Transverse colon (tissue), 4 donors: Measurements from ENCODE around the gene TUBA8. TPM values are rescaled to one million over a fixed set of nuclear protein-coding genes. Genes with fewer than 3 reads are reported as not detected.

Experiments used
- DNase-seq: peaks from one replicate; pipeline ENCODE4 v3.0.0-alpha.2; 2019
- H3K27ac ChIP-seq, 4 donors: fragments of 200-600 bp; sonication (generic); 2 replicates each; pipeline ENCODE4 v1.5.1; 2016 to 2018; ENCODE audit warnings: inconsistent platforms in 4 of 4
- H3K27me3 ChIP-seq: fragments of 200-600 bp; sonication (generic); 2 replicates; pipeline ENCODE4 v1.5.1; 2017; ENCODE audit warnings: inconsistent platforms
- H3K36me3 ChIP-seq, 4 donors: fragments of 200-600 bp; sonication (generic); 2 replicates each; pipeline ENCODE4 v1.5.1; 2017 to 2019; ENCODE audit warnings: inconsistent platforms in 4 of 4
- H3K4me1 ChIP-seq, 4 donors: fragments of 200-600 bp; sonication (generic); 2 replicates each; pipeline ENCODE4 v1.5.1; 2017 to 2020; ENCODE audit warnings: inconsistent platforms in 4 of 4
- H3K4me3 ChIP-seq, 4 donors: fragments of 200-600 bp; sonication (generic); 1 replicate in 1 of 4; 2 replicates in 3 of 4; pipeline versions ENCODE4 v1.5.1 to v1.6.1; 2017 to 2019; ENCODE audit warnings: inconsistent platforms in 4 of 4
- H3K9me3 ChIP-seq, 2 donors: fragments of 200-600 bp; sonication (generic); 2 replicates each; pipeline ENCODE4 v1.5.1; 2017 to 2019; ENCODE audit warnings: inconsistent platforms in 2 of 2
- CTCF ChIP-seq, 5 experiments: fragments of 200-600 bp in 3 of 5; fragments of 450-650 bp in 2 of 5; sonication (generic) in 3 of 5; IDR thresholded peaks; 1 replicate in 2 of 5; 2 replicates in 3 of 5; pipeline ENCODE4 v1.5.1; 2016 to 2017; ENCODE audit warnings: antibody characterized with exemption in 5 of 5, inconsistent platforms in 3 of 5, mild to moderate bottlenecking in 2 of 5, moderate library complexity in 1 of 5
- EP300 ChIP-seq: sonication (generic); formaldehyde crosslinking; IDR thresholded peaks from one replicate; pipeline ENCODE4 v1.6.1; 2017; ENCODE audit warnings: antibody characterized with exemption, low read depth
- POLR2A ChIP-seq: fragments of 450-650 bp; IDR thresholded peaks from one replicate; pipeline ENCODE4 v1.6.1; 2016; ENCODE audit warnings: antibody characterized with exemption, mild to moderate bottlenecking, moderate library complexity
- POLR2AphosphoS5 ChIP-seq, 3 donors: sonication (generic); formaldehyde crosslinking; IDR thresholded peaks; one replicate each; pipeline ENCODE4 v1.6.1; 2016; ENCODE audit warnings: antibody characterized with exemption in 3 of 3
- WGBS, 2 donors: methylation state at CpG; one replicate each; pipeline ENCODE4 v1.1.5; 2018; ENCODE audit warnings: low coverage in 1 of 2; 5-methylcytosine and 5-hydroxymethylcytosine counted together
- in situ Hi-C, 4 donors: fragments of 200-750 bp; cut with MboI; loops; one replicate each; pipeline versions ENCODE4 v1.15.0 to v1.15.1; 2017; ENCODE audit warnings: low sequenced_read_pairs in 3 of 4, low pct_ligation_motif_present in 1 of 4, low pct_unique_long_range_greater_than_20kb in 1 of 4
- intact Hi-C: fragments of 100-400 bp; cut with DNase I; formaldehyde crosslinking; loops from one replicate; pipeline ENCODE4 v1.15.1; 2023; ENCODE audit warnings: low total_unique reads
- total RNA-seq, 4 donors: library from RNA; depleted of rRNA; stranded (reverse); fragments of >200 nt; gene quantifications; one replicate each; pipeline ENCODE4 v1.1.0, GENCODE V29; 2016

Gene TUBA8
- total RNA-seq, 4 donors from 2014 or later, result 1.4 to 3.0 (median 2.0) TPM; not detected in 1

DNA sequence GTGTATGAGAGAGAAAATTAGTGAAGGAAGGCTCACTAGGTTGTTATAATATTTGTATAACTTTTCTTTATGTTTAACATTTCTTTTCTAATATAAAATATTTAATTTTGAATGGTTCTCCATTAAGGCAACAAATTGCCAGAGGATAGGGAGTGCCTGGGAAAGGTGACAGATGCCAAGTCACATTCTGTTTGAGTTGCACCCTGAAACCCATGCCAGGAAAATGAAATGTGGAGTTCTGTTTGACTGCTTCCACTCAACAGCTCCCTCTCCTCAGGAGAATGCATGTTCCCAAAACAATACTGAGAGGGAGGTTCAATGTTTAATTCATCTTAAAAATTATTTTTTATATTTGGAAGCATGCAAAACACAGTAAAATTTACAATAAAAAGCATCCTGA, 33.5 kb downstream of the TUBA8 start:
- Histone ChIP-seq H3K9me3 (no peaks in the 10 kb centered on the region), H3K4me3 (no peak overlapping the region), H3K36me3 (no peaks in the 10 kb centered on the region), H3K4me1 (peaks cover 0 to 4% (median 2%) of the 10 kb centered on the region in 4 donors), H3K27me3 (no peaks in the 10 kb centered on the region), H3K27ac (no peak overlapping the region)
- no peak for DNase-seq
- in situ Hi-C loops, result no loop called here
- intact Hi-C loops, result no loop called here
- no peak for TF ChIP-seq POLR2AphosphoS5 (IDR thresholded peaks at IDR 0.05)

- Histone ChIP-seq H3K9me3 (no peaks in the 10 kb centered on the region), H3K4me3 (no peak overlapping the region), H3K36me3 (no peaks in the 10 kb centered on the region), H3K4me1 (peaks cover 0 to 14% (median 9%) of the 10 kb centered on the region in 4 donors), H3K27me3 (no peaks in the 10 kb centered on the region), H3K27ac (no peak overlapping the region)
- TF ChIP-seq EP300 (no peak), POLR2A (no peak), CTCF (IDR thresholded peaks at IDR 0.05) (no peak), POLR2AphosphoS5 (IDR thresholded peaks at IDR 0.05) (no peak)
- 89 to 92% methylated on average over 9 to 23 of the region's 23 CpGs for WGBS, 2 donors
- intact Hi-C loops (no loop called here), in situ Hi-C loops (no loop called here)
- no peak for DNase-seq
Observed at GRCh38 chr22:18145676-18146388, 35.2 kb downstream of the TUBA8 start.

- Histone ChIP-seq H3K36me3 (no peaks in the 10 kb centered on the region), H3K9me3 (no peaks in the 10 kb centered on the region), H3K27ac (no peak overlapping the region), H3K4me1 (peaks cover 0 to 16% (median 11%) of the 10 kb centered on the region in 4 donors), H3K4me3 (no peak overlapping the region), H3K27me3 (no peaks in the 10 kb centered on the region)
- in situ Hi-C loops, result no loop called here
- intact Hi-C loops, result no loop called here
- 90 to 92% methylated on average over 3 of the region's 3 CpGs for WGBS, 2 donors
- no peak for DNase-seq
- TF ChIP-seq EP300 (no peak), CTCF (IDR thresholded peaks at IDR 0.05) (no peak), POLR2A (no peak), POLR2AphosphoS5 (IDR thresholded peaks at IDR 0.05) (no peak)
Observed at GRCh38 chr22:18146389-18146753, 35.8 kb downstream of the TUBA8 start.

- peaks cover 0 to 16% (median 11%) of the 10 kb centered on the region in 4 donors for H3K4me1 ChIP-seq
- DNase-seq, result no peak
- WGBS, 2 donors, result 98 to 100% methylated on average over 1 to 5 of the region's 5 CpGs
Observed at GRCh38 chr22:18147791-18148190, 37.2 kb downstream of the TUBA8 start.

More at GRCh38 chr22:18147791-18148190, 37.2 kb downstream of the TUBA8 start:
- in situ Hi-C loops (no loop called here), intact Hi-C loops (no loop called here)
- H3K9me3 ChIP-seq, result no peaks in the 10 kb centered on the region
- H3K27me3 ChIP-seq, result no peaks in the 10 kb centered on the region
- no peaks in the 10 kb centered on the region for H3K36me3 ChIP-seq
- TF ChIP-seq POLR2AphosphoS5 (IDR thresholded peaks at IDR 0.05), result no peak
- no peak for TF ChIP-seq CTCF (IDR thresholded peaks at IDR 0.05)
- no peak for TF ChIP-seq EP300
- H3K27ac ChIP-seq, result no peak overlapping the region
- no peak overlapping the region for H3K4me3 ChIP-seq
